ENCODE measurements around the gene SUSD2.
"Not testable (repeated sequence)": the region's sequence is repeated elsewhere in the genome, so short reads cannot be mapped to it uniquely, and the experiment has no call there.

The SUSD2 gene

GRCh38 chr22:24210409-24210808, 29.1 kb downstream of the SUSD2 start:
- H3K4me3 ChIP-seq; H3K36me3 ChIP-seq (replicated peaks); H3K27me3 ChIP-seq (ENCODE audit: low read depth); H3K9me3 ChIP-seq; in situ Hi-C loops (cut with MboI; ENCODE audit: low sequenced_read_pairs); DNase-seq (ENCODE audit: low spot score in 2 of 2): not testable (repeated sequence)
- peaks cover 24% of the 10 kb centered on the region for H3K4me1 ChIP-seq

GRCh38 chr22:24211716-24212115, 30.4 kb downstream of the SUSD2 start:
- H3K36me3 ChIP-seq (replicated peaks); DNase-seq (ENCODE audit: low spot score in 2 of 2); H3K9me3 ChIP-seq; H3K4me3 ChIP-seq; in situ Hi-C loops (cut with MboI; ENCODE audit: low sequenced_read_pairs); H3K27me3 ChIP-seq (ENCODE audit: low read depth): not testable (repeated sequence)
- H3K4me1 ChIP-seq = peaks cover 19% of the 10 kb centered on the region

DNA sequence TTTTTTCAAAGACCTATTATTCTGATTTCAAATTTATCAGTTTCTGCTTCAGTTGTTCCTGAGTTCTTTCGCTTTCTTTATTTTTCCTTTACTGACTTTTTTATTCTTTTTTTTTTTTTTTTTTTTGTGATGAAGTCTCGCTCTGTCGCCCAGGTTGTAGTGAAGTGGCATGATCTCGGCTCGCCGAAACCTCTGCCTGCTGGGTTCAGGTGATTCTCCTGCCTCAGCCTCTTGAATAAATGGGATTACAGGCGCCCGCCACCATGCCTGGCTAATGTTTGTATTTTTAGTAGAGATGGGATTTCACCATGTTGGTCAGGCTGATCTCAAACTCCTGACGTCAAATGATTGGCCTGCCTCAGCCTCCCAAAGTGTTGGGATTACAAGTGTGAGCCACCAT, 31.8 kb downstream of the SUSD2 start:
- H3K27me3 ChIP-seq (ENCODE audit: low read depth); DNase-seq (ENCODE audit: low spot score in 2 of 2); H3K9me3 ChIP-seq; in situ Hi-C loops (cut with MboI; ENCODE audit: low sequenced_read_pairs); H3K36me3 ChIP-seq (replicated peaks); H3K4me3 ChIP-seq: not testable (repeated sequence)
- H3K4me1 ChIP-seq = peaks cover 13% of the 10 kb centered on the region

GRCh38 chr22:24214467-24215285, 33.4 kb downstream of the SUSD2 start:
- in situ Hi-C loops (cut with MboI; ENCODE audit: low sequenced_read_pairs) = no loop called here
- DNase-seq (ENCODE audit: low spot score in 2 of 2) = no peak

GRCh38 chr22:24216541-24217209, 35.4 kb downstream of the SUSD2 start:
- DNase-seq (ENCODE audit: low spot score in 2 of 2) = no peak
- peaks cover 5% of the 10 kb centered on the region for H3K4me1 ChIP-seq
- in situ Hi-C loops (cut with MboI; ENCODE audit: low sequenced_read_pairs) = no loop called here
- H3K9me3 ChIP-seq = no peaks in the 10 kb centered on the region
- no peaks in the 10 kb centered on the region for H3K36me3 ChIP-seq (replicated peaks)
- no peak overlapping the region for H3K4me3 ChIP-seq
- no peaks in the 10 kb centered on the region for H3K27me3 ChIP-seq (ENCODE audit: low read depth)

More at GRCh38 chr22:24214467-24215285, 33.4 kb downstream of the SUSD2 start:
- peaks cover 13% of the 10 kb centered on the region for H3K4me1 ChIP-seq
- no peak overlapping the region for H3K4me3 ChIP-seq
- H3K36me3 ChIP-seq (replicated peaks) = no peaks in the 10 kb centered on the region
- no peaks in the 10 kb centered on the region for H3K9me3 ChIP-seq
- no peaks in the 10 kb centered on the region for H3K27me3 ChIP-seq (ENCODE audit: low read depth)

GRCh38 chr22:24217384-24217783, 36.1 kb downstream of the SUSD2 start:
- in situ Hi-C loops (cut with MboI; ENCODE audit: low sequenced_read_pairs) = no loop called here
- DNase-seq (ENCODE audit: low spot score in 2 of 2) = no peak

GRCh38 chr22:24219750-24220149, 38.5 kb downstream of the SUSD2 start:
- DNase-seq (ENCODE audit: low spot score in 2 of 2) = no peak
- Histone ChIP-seq H3K4me1 (no peaks in the 10 kb centered on the region), H3K9me3 (0 out of 2 replicates have a peak, but pooled peaks cover 2% of the 10 kb centered on the region), H3K27me3 (ENCODE audit: low read depth) (no peaks in the 10 kb centered on the region), H3K36me3 (replicated peaks) (no peaks in the 10 kb centered on the region), H3K4me3 (no peak overlapping the region)
- in situ Hi-C loops (cut with MboI; ENCODE audit: low sequenced_read_pairs) = no loop called here

More at GRCh38 chr22:24217384-24217783, 36.1 kb downstream of the SUSD2 start:
- Histone ChIP-seq H3K4me1 (no peaks in the 10 kb centered on the region; the same call in 1 of the 2 replicates), H3K36me3 (replicated peaks) (no peaks in the 10 kb centered on the region), H3K4me3 (no peak overlapping the region), H3K27me3 (ENCODE audit: low read depth) (no peaks in the 10 kb centered on the region), H3K9me3 (no peaks in the 10 kb centered on the region)

DNA sequence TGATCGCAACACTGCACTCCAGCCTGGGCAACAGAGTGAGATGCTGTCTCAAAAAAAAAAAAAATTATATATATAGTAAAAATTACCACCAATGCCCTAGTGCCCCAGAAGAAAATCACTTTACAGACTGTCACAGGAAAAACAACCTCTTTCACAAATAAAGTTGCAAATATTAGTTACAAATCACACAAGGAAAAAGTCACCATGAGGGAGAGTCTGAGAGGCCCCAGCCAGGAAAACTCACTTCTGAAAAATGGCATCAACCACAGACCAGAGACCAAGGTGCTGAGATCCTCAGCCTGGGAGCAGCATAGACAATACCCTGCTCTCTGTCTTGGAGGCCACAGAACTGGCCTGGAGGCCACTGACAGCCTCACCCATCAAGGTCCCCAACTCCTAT, 43.2 kb downstream of the SUSD2 start:
- no peaks in the 10 kb centered on the region for H3K27me3 ChIP-seq (ENCODE audit: low read depth)
- H3K9me3 ChIP-seq = 0 out of 2 replicates have a peak, but pooled peaks cover 3% of the 10 kb centered on the region
- no peak for DNase-seq (ENCODE audit: low spot score in 2 of 2)
- no peak overlapping the region for H3K4me3 ChIP-seq
- in situ Hi-C loops (cut with MboI; ENCODE audit: low sequenced_read_pairs) = no loop called here
- no peaks in the 10 kb centered on the region for H3K36me3 ChIP-seq (replicated peaks)
- H3K4me1 ChIP-seq = no peaks in the 10 kb centered on the region

- H3K9me3 ChIP-seq = 0 out of 2 replicates have a peak, but pooled peaks cover 3% of the 10 kb centered on the region
- no peaks in the 10 kb centered on the region for H3K27me3 ChIP-seq (ENCODE audit: low read depth)
- DNase-seq (ENCODE audit: low spot score in 2 of 2) = no peak
- no peaks in the 10 kb centered on the region for H3K4me1 ChIP-seq
- no peak overlapping the region for H3K4me3 ChIP-seq
- no peaks in the 10 kb centered on the region for H3K36me3 ChIP-seq (replicated peaks)
- in situ Hi-C loops (cut with MboI; ENCODE audit: low sequenced_read_pairs) = no loop called here
Measured at GRCh38 chr22:24225044-24225601, 43.8 kb downstream of the SUSD2 start.

GRCh38 chr22:24225951-24226350, 44.7 kb downstream of the SUSD2 start:
- H3K9me3 ChIP-seq = 0 out of 2 replicates have a peak, but pooled peaks cover 3% of the 10 kb centered on the region
- no peaks in the 10 kb centered on the region for H3K36me3 ChIP-seq (replicated peaks)
- in situ Hi-C loops (cut with MboI; ENCODE audit: low sequenced_read_pairs) = no loop called here
- no peaks in the 10 kb centered on the region for H3K4me1 ChIP-seq
- H3K27me3 ChIP-seq (ENCODE audit: low read depth) = no peaks in the 10 kb centered on the region
- no peak for DNase-seq (ENCODE audit: low spot score in 2 of 2)
- H3K4me3 ChIP-seq = no peak overlapping the region

- Histone ChIP-seq H3K36me3 (replicated peaks) (no peaks in the 10 kb centered on the region), H3K27me3 (ENCODE audit: low read depth) (no peaks in the 10 kb centered on the region), H3K4me3 (no peak overlapping the region), H3K9me3 (no peaks in the 10 kb centered on the region), H3K4me1 (no peaks in the 10 kb centered on the region)
- peak in 1 of 2 experiments; percentile 85 for DNase-seq (ENCODE audit: low spot score in 2 of 2)
- in situ Hi-C loops (cut with MboI; ENCODE audit: low sequenced_read_pairs) = no loop called here
Measured at GRCh38 chr22:24230911-24231656, 49.8 kb downstream of the SUSD2 start.

GRCh38 chr22:24231706-24232105, 50.4 kb downstream of the SUSD2 start:
- H3K36me3 ChIP-seq (replicated peaks) = no peaks in the 10 kb centered on the region
- no peak overlapping the region for H3K4me3 ChIP-seq
- H3K4me1 ChIP-seq = no peaks in the 10 kb centered on the region
- no peaks in the 10 kb centered on the region for H3K27me3 ChIP-seq (ENCODE audit: low read depth)
- DNase-seq (ENCODE audit: low spot score in 2 of 2) = no peak
- in situ Hi-C loops (cut with MboI; ENCODE audit: low sequenced_read_pairs) = no loop called here
- H3K9me3 ChIP-seq = no peaks in the 10 kb centered on the region

DNA sequence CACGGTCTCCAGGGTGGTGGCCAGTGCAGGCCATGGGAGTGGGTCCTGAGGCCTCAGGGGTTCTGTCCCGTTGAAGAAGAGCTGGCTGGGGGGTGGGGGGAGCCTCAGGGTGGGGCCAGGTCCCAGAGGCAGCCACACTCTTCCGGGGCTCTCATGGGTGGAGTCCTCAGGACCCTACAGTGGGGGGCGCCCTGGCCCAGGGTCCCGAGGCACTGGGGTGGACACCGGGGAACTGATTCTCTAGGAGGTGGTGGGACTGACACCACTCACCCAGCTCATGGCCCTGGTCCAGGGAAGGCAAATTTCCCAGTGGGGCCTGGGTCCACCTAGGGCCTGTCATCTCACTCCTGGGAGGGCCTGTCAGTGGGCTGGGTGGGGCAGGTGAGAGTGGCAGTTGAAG, 50.8 kb downstream of the SUSD2 start:
- no peaks in the 10 kb centered on the region for H3K27me3 ChIP-seq (ENCODE audit: low read depth)
- H3K36me3 ChIP-seq (replicated peaks) = no peaks in the 10 kb centered on the region
- H3K4me3 ChIP-seq = no peak overlapping the region
- in situ Hi-C loops (cut with MboI; ENCODE audit: low sequenced_read_pairs) = no loop called here
- no peaks in the 10 kb centered on the region for H3K9me3 ChIP-seq
- no peak for DNase-seq (ENCODE audit: low spot score in 2 of 2)
- no peaks in the 10 kb centered on the region for H3K4me1 ChIP-seq
